GM18511 (cell line): ENCODE data around the gene HMOX1.
A peak's percentile ranks its signal among the peaks of the same experiment; 100 is the strongest.
"Not testable (repeated sequence)": the region's sequence is repeated elsewhere in the genome, so short reads cannot be mapped to it uniquely, and the experiment has no call there.

Experiments
- ATAC-seq: cut with Tn5 transposase; IDR thresholded peaks from one replicate; pipeline ENCODE4 v1.9.1; 2021; ENCODE audit warnings: mild to moderate bottlenecking, moderate library complexity; ENCODE audit not compliant: unreplicated experiment

Gene HMOX1

DNA sequence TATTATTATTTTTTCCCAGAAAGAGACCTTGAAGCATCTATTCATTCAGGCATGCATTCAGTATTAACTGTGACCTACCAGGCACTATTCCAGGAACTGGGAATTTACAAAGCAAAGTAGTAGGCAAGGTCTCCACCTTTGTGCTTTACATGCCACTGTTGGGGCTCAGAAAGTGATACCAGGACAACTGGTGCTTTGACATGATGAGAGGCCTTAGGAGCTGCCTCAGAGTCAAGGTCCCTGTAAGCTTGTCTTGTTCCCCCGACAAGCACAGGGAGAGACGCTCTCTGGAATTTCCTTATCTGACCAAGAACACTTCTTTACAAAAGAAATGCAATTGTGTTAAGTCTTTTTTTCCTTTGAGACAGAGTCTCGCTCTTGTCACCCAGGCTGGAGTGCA lies 2.3 kb upstream of the HMOX1 start:
- ATAC-seq = no peak

GRCh38 chr22:35379146-35379993 lies 1.5 kb upstream of the HMOX1 start:
- ATAC-seq = no peak

DNA sequence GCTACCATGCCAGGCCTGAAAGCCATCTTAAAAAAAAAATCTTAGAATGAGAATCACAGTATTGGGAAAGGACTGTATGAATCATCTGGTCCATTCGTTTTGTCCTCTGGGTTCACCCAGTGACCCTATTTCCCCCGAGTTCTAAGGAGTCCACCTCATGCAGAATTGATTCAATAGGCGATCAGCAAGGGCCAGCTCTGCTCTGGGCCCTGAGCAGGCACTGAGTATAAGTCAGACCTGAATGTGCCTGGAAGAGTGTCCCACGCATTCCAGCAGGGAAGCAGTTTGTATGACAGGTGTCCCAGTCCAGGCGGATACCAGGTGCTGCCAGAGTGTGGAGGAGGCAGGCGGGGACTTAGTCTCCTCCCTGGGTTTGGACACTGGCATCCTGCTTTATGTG lies 883 bp upstream of the HMOX1 start:
- ATAC-seq = no peak

GRCh38 chr22:35381424-35382009 lies 621 bp downstream of the HMOX1 start:
- ATAC-seq = no peak

DNA sequence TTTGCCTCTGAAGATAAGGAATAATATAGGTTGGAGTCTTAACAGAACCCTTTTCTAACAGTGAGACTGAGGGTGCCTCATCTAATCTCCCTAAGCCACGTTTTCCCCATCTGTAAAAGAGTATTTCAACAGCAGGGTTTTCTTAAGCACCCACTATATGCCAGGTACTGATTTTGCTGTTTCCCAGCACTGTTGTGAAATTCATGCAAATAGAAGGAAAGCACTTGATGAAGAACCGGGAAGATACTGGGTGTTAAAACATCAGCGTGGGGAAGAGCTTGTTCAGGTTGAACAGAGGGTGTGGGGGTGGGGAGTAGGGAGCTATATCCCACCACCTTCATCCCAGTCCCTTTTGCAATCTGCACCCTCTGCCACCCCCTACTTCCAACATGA lies 2.8 kb downstream of the HMOX1 start:
- ATAC-seq = no peak

DNA sequence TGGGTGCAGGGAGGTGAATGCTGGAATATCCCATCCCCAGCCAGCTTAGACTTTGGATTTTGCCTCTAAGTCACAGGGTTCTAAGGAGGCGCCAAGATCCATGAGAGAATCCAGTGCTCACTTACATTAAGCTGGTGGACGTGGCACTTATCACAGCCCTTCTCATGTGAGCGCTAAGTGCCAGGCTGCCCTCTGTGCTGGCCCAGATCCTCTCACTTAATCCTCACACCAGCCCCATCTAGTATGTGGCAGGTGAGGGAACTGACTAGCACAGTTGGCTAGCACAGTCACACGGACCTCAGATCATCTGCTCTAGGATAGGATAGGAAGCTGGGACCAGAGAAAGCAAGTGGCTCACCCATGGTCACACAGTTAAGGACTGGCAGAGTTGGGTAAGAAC lies 3.6 kb downstream of the HMOX1 start:
- ATAC-seq = no peak

DNA sequence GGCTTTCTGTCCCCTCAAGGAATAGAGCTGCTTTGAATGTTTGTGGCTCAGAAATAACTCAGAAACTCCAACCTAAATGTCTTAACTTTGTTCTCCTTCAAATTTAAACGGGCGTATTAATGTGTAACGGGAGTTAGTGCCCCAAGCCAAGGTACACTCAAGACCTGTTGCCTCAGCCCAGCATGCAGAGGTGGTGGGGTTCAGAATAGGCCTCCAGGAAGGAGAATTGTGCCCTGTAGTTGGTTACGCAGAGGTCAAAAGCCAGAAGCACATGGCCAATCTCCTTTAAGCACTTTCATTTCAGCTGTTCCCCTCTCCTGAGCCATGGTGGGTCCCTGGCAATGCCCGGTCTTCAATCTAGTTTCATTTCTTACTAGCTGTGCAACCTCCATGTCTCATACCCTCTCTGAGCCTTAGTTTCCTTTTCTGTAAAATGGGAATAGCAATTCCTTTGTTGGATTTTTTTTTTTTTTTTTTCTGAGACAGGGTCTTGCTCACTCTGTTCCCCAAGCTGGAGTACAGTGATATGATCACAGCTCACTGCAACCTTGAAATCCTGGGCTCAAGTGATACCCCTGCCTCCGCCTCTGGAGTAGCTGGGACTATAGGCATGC lies 4.2 kb downstream of the HMOX1 start:
- no peak for ATAC-seq

GRCh38 chr22:35386670-35387288 lies 5.9 kb downstream of the HMOX1 start:
- ATAC-seq = no peak

GRCh38 chr22:35390933-35391332 lies 10.0 kb downstream of the HMOX1 start:
- no peak for ATAC-seq

DNA sequence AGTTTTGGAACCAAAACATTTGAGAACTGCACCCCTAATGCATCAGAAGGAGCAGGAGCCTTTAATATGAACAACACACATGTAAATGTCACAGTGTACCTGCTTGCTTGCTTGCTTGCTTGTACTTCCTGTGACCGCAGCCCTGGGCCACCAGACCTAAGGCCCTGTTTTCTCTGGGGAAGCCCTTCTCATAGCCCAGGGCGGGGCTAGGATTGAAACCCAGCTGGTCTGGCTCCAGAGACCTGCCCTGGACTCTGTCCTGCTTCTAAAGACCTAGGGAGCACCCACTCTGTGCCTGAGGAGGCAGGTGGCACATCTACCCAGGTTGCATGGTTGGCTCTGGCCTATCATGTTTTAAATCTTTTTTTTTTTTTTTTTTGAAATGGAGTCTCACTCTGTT lies 11.5 kb downstream of the HMOX1 start:
- no peak for ATAC-seq

- ATAC-seq = no peak
Measured at GRCh38 chr22:35393116-35394010, 12.5 kb downstream of the HMOX1 start.

DNA sequence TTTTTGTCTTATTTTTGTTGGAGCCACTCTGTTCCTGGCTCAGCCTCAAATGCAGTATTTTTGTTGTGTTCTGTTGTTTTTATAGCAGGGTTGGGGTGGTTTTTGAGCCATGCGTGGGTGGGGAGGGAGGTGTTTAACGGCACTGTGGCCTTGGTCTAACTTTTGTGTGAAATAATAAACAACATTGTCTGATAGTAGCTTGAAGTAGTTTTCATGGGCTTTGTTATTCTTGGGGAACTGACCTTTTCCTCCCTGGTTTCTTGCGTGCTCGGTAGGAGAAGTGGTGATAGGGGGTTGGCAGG lies 13.1 kb downstream of the HMOX1 start:
- ATAC-seq = no peak

- no peak for ATAC-seq
Measured at GRCh38 chr22:35394810-35395563, 14.1 kb downstream of the HMOX1 start.

GRCh38 chr22:35396622-35397021 lies 15.7 kb downstream of the HMOX1 start:
- not testable (repeated sequence) for ATAC-seq

DNA sequence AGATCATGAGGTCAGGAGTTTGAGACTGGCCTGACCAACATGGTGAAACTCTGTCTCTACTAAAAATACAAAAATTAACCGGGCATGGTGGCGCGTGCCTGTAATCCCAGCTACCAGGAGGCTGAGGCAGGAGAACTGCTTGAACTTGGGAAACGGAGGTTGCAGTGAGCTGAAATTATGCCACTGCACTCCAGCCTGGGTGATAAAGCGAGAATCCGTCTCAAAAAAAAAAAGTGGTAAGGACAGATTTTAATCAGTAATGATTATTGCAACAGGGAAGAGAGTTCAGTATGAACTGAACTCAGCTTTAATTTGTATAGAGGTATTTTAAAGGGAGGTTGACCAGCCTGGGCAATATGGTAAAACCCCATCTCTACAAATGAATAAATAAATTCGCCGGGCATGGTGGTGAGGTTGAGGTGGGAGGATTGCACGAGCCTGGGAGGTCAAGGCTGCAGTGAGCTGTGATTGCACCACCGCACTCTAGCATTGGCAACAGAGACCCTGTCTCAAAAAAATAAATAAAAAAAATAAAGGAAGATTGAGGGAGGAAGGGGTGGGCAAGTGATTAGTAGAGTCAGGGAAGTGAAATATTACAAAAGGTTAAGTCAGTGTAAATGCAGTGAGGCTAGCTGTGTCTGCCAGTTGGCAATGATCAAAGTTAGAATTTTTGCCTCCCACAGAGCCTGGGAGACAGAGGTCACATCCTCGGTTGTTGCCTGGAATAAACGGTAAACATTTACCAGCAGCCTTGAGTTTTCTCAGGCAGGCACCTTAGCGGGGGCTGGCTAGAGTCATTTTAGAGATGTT lies 16.4 kb downstream of the HMOX1 start:
- no peak for ATAC-seq

DNA sequence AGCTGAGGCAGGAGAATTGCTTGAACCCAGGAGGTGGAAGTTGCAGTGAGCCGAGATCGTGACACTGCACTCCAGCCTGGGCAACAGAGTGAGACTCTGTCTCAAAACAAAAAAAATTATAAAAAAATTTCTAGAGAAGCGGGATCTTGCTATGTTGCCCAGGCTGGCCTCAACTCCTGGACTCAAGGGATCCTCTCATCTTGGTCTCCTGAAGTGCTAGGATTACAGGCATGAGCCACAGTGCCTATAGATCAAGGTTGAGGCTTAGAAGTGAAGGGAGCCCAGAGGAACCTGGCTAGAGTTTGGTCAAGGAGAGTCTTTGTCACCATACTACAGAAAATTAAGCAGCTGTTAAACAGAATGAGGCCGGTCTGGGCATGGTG lies 17.7 kb downstream of the HMOX1 start:
- ATAC-seq = no peak

GRCh38 chr22:35399114-35399677 lies 18.3 kb downstream of the HMOX1 start:
- no peak for ATAC-seq

GRCh38 chr22:35399678-35400500 lies 19.0 kb downstream of the HMOX1 start, which contains the start of gene MCM5:
Gene MCM5 (plus strand): TSS chr22:35400140. CDS start chr22:35400439, 299 bp downstream.
- peak; percentile 96 for ATAC-seq
